Suprapubic skin (tissue), 4 donors: ENCODE measurements around the gene EYS. TPM values are rescaled to one million over a fixed set of nuclear protein-coding genes. Genes with fewer than 3 reads are reported as not detected.
"Not testable (repeated sequence)": the region's sequence is repeated elsewhere in the genome, so short reads cannot be mapped to it uniquely, and the experiment has no call there.

Source experiments
- DNase-seq, 2 donors: peaks; one replicate each; pipeline ENCODE4 v3.0.0-alpha.2; 2019; ENCODE audit warnings: low spot score in 2 of 2
- H3K27ac ChIP-seq: fragments of 200-600 bp; sonication (generic); one replicate; pipeline ENCODE4 v1.5.1; 2019
- H3K27me3 ChIP-seq: fragments of 200-600 bp; sonication (generic); one replicate; pipeline ENCODE4 v1.5.1; 2019
- H3K36me3 ChIP-seq: fragments of 200-600 bp; sonication (generic); one replicate; pipeline ENCODE4 v1.5.1; 2019
- H3K4me1 ChIP-seq: fragments of 200-600 bp; sonication (generic); one replicate; pipeline ENCODE4 v1.5.1; 2019
- H3K4me3 ChIP-seq: fragments of 200-600 bp; sonication (generic); one replicate; pipeline ENCODE4 v1.5.1; 2019; ENCODE audit warnings: mild to moderate bottlenecking
- H3K9me3 ChIP-seq: fragments of 200-600 bp; sonication (generic); one replicate; pipeline ENCODE4 v1.5.1; 2019
- CTCF ChIP-seq, 2 donors: fragments of 200-600 bp in 1 of 2; fragments of 450-650 bp in 1 of 2; sonication (generic) in 1 of 2; IDR thresholded peaks; one replicate each; pipeline ENCODE4 v1.5.1; 2016 to 2019; ENCODE audit warnings: antibody characterized with exemption in 2 of 2, mild to moderate bottlenecking in 1 of 2, moderate library complexity in 1 of 2
- EP300 ChIP-seq: sonication (generic); formaldehyde crosslinking; IDR thresholded peaks from one replicate; pipeline ENCODE4 v1.6.1; 2017; ENCODE audit warnings: antibody characterized with exemption
- POLR2A ChIP-seq, 2 donors: fragments of 450-650 bp; IDR thresholded peaks; one replicate each; pipeline ENCODE4 v1.6.1; 2017; ENCODE audit warnings: antibody characterized with exemption in 2 of 2, mild to moderate bottlenecking in 2 of 2, moderate library complexity in 2 of 2
- POLR2AphosphoS5 ChIP-seq, 3 donors: sonication (generic); formaldehyde crosslinking; IDR thresholded peaks; one replicate each; pipeline ENCODE4 v1.6.1; 2017; ENCODE audit warnings: antibody characterized with exemption in 3 of 3
- WGBS: methylation state at CpG from one replicate; pipeline ENCODE4 v1.1.5; 2018; 5-methylcytosine and 5-hydroxymethylcytosine counted together
- total RNA-seq, 4 donors: library from RNA; depleted of rRNA; stranded (reverse); fragments of >200 nt; gene quantifications; one replicate each; pipeline ENCODE4 v1.1.0, GENCODE V29; 2016

The EYS gene
- total RNA-seq, 4 donors from 2014 or later = not detected

GRCh38 chr6:64243618-64244017, 1463.4 kb downstream of the EYS start:
- no peak for DNase-seq
- no peak overlapping the region for H3K4me3 ChIP-seq
- TF ChIP-seq POLR2A (IDR thresholded peaks at IDR 0.05) (no peak), CTCF (IDR thresholded peaks at IDR 0.05) (no peak), EP300 (no peak)

GRCh38 chr6:64238908-64239307, 1468.1 kb downstream of the EYS start:
- not testable (repeated sequence) for H3K27ac ChIP-seq
- whole genome bisulfite sequencing = 94% methylated on average over 2 of the region's 2 CpGs

More at GRCh38 chr6:64243618-64244017, 1463.4 kb downstream of the EYS start:
- no peaks in the 10 kb centered on the region for H3K4me1 ChIP-seq
- H3K36me3 ChIP-seq = no peaks in the 10 kb centered on the region
- no peak overlapping the region for H3K27ac ChIP-seq
- no peaks in the 10 kb centered on the region for H3K27me3 ChIP-seq
- H3K9me3 ChIP-seq = peaks cover 2% of the 10 kb centered on the region

GRCh38 chr6:64238071-64238470, 1469.0 kb downstream of the EYS start:
- Histone ChIP-seq H3K27ac (no peak overlapping the region), H3K9me3 (peaks cover 2% of the 10 kb centered on the region), H3K4me1 (no peaks in the 10 kb centered on the region), H3K4me3 (no peak overlapping the region), H3K36me3 (no peaks in the 10 kb centered on the region), H3K27me3 (no peaks in the 10 kb centered on the region)
- no peak for DNase-seq
- WGBS = 55% methylated on average over 3 of the region's 3 CpGs
- TF ChIP-seq POLR2AphosphoS5 (IDR thresholded peaks at IDR 0.05) (no peak), POLR2A (IDR thresholded peaks at IDR 0.05) (no peak), EP300 (no peak), CTCF (IDR thresholded peaks at IDR 0.05) (no peak)

More at GRCh38 chr6:64238908-64239307, 1468.1 kb downstream of the EYS start:
- not testable (repeated sequence) for H3K4me1 ChIP-seq, H3K36me3 ChIP-seq, H3K4me3 ChIP-seq, H3K9me3 ChIP-seq, DNase-seq, H3K27me3 ChIP-seq

- no peaks in the 10 kb centered on the region for H3K9me3 ChIP-seq
- no peaks in the 10 kb centered on the region for H3K27me3 ChIP-seq
- TF ChIP-seq CTCF (IDR thresholded peaks at IDR 0.05) (no peak), POLR2A (IDR thresholded peaks at IDR 0.05) (no peak), POLR2AphosphoS5 (IDR thresholded peaks at IDR 0.05) (no peak), EP300 (no peak)
- no peaks in the 10 kb centered on the region for H3K36me3 ChIP-seq
- WGBS = 50% methylated on average over 3 of the region's 3 CpGs
- no peak overlapping the region for H3K4me3 ChIP-seq
- H3K4me1 ChIP-seq = no peaks in the 10 kb centered on the region
- no peak for DNase-seq
- H3K27ac ChIP-seq = no peak overlapping the region
These were observed 1473.3 kb downstream of the EYS start for GRCh38 chr6:64233746-64234145.

GRCh38 chr6:64231928-64232327, 1475.1 kb downstream of the EYS start:
- no peak overlapping the region for H3K4me3 ChIP-seq
- no peaks in the 10 kb centered on the region for H3K36me3 ChIP-seq
- DNase-seq = no peak
- TF ChIP-seq EP300 (no peak), POLR2AphosphoS5 (IDR thresholded peaks at IDR 0.05) (no peak), CTCF (IDR thresholded peaks at IDR 0.05) (no peak), POLR2A (IDR thresholded peaks at IDR 0.05) (no peak)
- H3K4me1 ChIP-seq = no peaks in the 10 kb centered on the region
- H3K9me3 ChIP-seq = no peaks in the 10 kb centered on the region
- no peak overlapping the region for H3K27ac ChIP-seq
- H3K27me3 ChIP-seq = no peaks in the 10 kb centered on the region
- 80% methylated on average over 4 of the region's 4 CpGs for WGBS

GRCh38 chr6:64230530-64230929, 1476.5 kb downstream of the EYS start:
- H3K27ac ChIP-seq = no peak overlapping the region
- no peak overlapping the region for H3K4me3 ChIP-seq
- no peaks in the 10 kb centered on the region for H3K36me3 ChIP-seq
- no peak for TF ChIP-seq POLR2A (IDR thresholded peaks at IDR 0.05)
- no peak for TF ChIP-seq CTCF (IDR thresholded peaks at IDR 0.05)
- TF ChIP-seq POLR2AphosphoS5 (IDR thresholded peaks at IDR 0.05) = no peak
- no peak for TF ChIP-seq EP300
- no peaks in the 10 kb centered on the region for H3K9me3 ChIP-seq
- 96% methylated on average over 1 of the region's 1 CpG for WGBS
- DNase-seq = no peak
- H3K4me1 ChIP-seq = no peaks in the 10 kb centered on the region
- no peaks in the 10 kb centered on the region for H3K27me3 ChIP-seq
